ENCODE data around the gene TP53I13.

GRCh38 chr17:29587591-29587990 lies 19.1 kb downstream of the TP53I13 start:
- no peak for TF ChIP-seq CTCF (IDR thresholded peaks at IDR 0.05; ENCODE audit: low read length)
- no peak for TF ChIP-seq EZH2 (IDR thresholded peaks at IDR 0.05; ENCODE audit: borderline replicate concordance, low read length)

Measured in OCI-LY1 (cell line).